GM06990 (cell line): ENCODE measurements around the gene SRP68.
"Not testable (repeated sequence)": the region's sequence is repeated elsewhere in the genome, so short reads cannot be mapped to it uniquely, and the experiment has no call there.

Source experiments
- DNase-seq: peaks from one replicate; pipeline ENCODE4 v3.0.0-alpha.2; 2011; ENCODE audit not compliant: insufficient read length; ENCODE audit errors: extremely low read depth
- H3K27me3 ChIP-seq: replicated peaks from 2 replicates; pipeline ENCODE4 v1.6.0; 2011; ENCODE audit warnings: low read length; ENCODE audit not compliant: control insufficient read depth, insufficient read depth
- H3K36me3 ChIP-seq: 2 replicates; pipeline ENCODE4 v1.5.1; 2011; ENCODE audit warnings: low read length; ENCODE audit not compliant: control insufficient read depth, insufficient read depth
- H3K4me3 ChIP-seq: replicated peaks from 2 replicates; pipeline ENCODE4 v1.5.1; 2011; ENCODE audit warnings: low read depth, mild to moderate bottlenecking, control low read depth, low read length
- TF ChIP-seq, protein P1 (sequence below): IDR thresholded peaks from 2 replicates; pipeline ENCODE4 v1.5.1; 2011; ENCODE audit warnings: low read length, control low read depth, mild to moderate bottlenecking, inconsistent platforms; ENCODE audit not compliant: insufficient read depth, poor library complexity, severe bottlenecking

Gene SRP68

DNA sequence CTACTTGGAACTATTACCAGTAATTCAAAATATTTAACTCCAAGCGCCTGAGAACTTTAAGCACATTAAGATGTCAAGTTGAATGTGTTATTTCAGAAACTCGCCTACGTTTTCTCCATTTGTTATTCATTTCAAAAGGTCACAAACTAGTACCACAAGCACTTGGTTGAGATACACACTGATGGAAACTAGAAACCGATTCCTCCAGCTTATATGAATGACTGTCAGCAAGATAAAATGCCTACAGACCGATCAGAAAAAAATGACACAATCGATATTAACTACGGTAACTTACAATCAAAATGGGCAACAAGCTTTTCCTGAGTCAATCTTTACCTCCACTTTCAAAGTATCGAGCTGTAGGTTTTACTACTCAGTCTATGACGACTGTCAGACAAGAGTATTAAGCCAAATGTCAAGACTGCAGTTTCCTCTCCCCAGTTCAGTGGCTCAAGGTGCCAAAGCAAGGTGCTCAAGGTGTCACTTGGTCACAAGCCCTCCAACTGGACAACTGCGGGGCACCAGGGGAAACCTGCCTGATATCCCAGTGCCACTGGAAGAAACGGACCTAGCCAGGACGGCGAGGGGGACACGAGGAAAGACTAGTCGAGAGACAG is 678 bp downstream of the SRP68 start:
- Histone ChIP-seq H3K27me3 (peaks cover 3% of the 10 kb centered on the region), H3K36me3 (peaks cover 8% of the 10 kb centered on the region), H3K4me3 (peak overlapping the region; percentile 99)
- no peak for DNase-seq
- TF ChIP-seq, protein P1, sequence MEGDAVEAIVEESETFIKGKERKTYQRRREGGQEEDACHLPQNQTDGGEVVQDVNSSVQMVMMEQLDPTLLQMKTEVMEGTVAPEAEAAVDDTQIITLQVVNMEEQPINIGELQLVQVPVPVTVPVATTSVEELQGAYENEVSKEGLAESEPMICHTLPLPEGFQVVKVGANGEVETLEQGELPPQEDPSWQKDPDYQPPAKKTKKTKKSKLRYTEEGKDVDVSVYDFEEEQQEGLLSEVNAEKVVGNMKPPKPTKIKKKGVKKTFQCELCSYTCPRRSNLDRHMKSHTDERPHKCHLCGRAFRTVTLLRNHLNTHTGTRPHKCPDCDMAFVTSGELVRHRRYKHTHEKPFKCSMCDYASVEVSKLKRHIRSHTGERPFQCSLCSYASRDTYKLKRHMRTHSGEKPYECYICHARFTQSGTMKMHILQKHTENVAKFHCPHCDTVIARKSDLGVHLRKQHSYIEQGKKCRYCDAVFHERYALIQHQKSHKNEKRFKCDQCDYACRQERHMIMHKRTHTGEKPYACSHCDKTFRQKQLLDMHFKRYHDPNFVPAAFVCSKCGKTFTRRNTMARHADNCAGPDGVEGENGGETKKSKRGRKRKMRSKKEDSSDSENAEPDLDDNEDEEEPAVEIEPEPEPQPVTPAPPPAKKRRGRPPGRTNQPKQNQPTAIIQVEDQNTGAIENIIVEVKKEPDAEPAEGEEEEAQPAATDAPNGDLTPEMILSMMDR = no peak

DNA sequence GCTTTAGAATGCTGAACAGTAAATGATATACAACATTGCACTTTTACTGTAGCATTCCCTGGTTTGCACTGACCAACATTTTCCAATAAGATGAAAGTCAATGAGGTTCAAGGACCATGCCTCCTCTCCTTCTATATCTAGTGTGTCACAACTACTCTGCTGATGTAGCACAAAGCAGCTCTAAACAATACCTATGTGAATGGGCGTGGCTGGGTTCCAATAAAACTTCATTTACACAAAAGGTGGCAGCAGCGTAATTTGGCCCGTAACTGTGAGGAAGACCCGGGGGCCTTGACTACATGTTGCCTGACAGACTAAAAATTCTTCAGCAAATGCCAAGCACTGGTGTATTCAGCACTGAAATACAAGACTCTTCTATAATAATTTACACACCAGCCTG is 6.5 kb downstream of the SRP68 start:
- H3K27me3 ChIP-seq = no peaks in the 10 kb centered on the region
- no peak overlapping the region for H3K4me3 ChIP-seq
- no peak for DNase-seq
- H3K36me3 ChIP-seq = peaks cover 21% of the 10 kb centered on the region
- TF ChIP-seq, protein P1 = no peak

DNA sequence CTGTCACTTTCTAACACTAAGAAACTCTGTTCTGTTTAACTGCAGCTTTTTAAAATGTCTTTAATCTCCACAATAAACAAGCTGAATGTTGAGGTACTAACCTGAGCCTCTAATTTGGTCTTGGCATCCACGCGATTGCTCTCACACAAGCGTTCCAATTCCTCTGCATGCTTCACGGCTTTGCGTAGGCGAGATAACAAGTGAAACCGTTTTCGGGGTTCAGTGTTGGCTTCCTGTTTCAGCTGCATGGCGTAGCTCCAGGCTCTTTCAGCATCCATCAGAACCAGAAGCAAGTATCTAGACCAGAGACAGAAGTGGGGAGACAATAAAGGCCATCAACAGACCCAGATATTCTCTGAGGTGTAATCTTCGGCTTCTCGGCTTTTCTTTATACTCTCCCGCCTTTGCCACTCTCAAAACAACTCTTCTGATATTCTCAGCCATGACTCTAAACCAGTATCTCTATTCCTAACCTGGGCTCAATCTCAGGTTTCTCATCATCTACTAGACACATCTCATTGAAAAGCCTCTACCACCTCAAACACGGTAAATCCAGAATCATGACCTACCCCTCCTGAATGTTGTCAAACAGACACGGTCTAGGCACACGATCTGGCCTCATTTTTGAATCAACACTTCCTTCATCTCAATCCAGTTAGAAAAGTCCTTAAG is 8.3 kb downstream of the SRP68 start:
- no peak for DNase-seq
- TF ChIP-seq, protein P1 = no peak
- H3K4me3 ChIP-seq = no peak overlapping the region
- H3K36me3 ChIP-seq = peaks cover 25% of the 10 kb centered on the region
- no peaks in the 10 kb centered on the region for H3K27me3 ChIP-seq

DNA sequence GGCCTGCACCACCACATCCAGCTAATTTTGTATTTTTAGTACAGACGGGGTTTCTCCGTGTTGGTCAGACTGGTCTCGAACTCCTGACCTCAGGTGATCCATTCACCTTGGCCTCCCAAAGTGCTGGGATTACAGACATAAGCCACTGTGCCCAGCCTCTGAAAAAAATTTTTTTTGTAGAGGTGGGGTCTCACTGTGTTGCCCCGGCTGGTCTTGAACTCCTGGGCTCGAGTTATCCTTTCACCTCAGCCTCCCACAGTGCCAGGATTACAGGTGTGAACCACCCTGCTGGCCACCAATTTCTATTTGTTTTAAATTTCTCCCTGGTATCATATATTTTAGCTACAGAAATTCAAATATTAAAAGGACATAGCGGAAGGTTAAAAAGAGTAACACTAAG is 14.1 kb downstream of the SRP68 start:
- DNase-seq, H3K27me3 ChIP-seq, H3K4me3 ChIP-seq: not testable (repeated sequence)
- H3K36me3 ChIP-seq = peaks cover 25% of the 10 kb centered on the region

DNA sequence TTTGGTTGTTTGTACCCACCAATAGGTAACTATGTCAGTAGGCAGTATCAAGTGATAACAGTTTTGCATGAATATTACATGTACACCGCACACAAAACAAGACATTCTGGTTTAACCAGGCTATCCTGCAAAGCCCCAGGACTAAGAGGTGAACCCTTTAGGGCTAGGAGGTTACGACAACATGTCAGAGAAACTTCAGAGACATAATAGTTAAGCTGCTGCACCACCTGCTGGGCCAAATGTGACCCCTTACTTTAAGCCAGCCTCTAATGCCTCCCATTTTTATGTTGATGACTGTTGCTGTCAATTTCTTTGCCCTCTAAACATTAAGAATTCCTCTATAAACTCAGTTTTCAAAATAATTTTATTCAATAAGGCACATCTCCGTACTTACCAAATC is 15.4 kb downstream of the SRP68 start:
- Histone ChIP-seq H3K27me3 (no peaks in the 10 kb centered on the region), H3K4me3 (no peak overlapping the region), H3K36me3 (peaks cover 23% of the 10 kb centered on the region)
- DNase-seq = no peak
- TF ChIP-seq, protein P1 = no peak

DNA sequence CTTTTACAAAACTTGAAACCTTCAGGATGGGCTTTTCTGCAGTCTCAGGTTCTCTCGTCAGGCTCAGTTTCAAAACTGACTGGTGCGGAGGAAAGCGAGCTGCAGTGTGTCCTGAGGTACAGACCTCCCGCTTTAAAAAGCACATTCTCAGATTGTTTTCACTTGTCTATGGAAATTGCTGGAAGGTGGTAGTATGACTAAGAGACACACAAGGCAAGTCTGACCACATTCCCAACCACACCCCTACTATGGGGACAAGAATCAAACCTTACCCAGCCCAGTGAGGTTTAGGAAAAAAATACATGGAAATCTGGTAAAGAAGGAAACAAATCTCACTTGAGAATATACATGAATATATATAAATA is 18.2 kb downstream of the SRP68 start:
- TF ChIP-seq, protein P1 = no peak
- no peaks in the 10 kb centered on the region for H3K27me3 ChIP-seq
- H3K4me3 ChIP-seq = no peak overlapping the region
- H3K36me3 ChIP-seq = peaks cover 24% of the 10 kb centered on the region
- DNase-seq = no peak
